GM18499 (cell line): Measurements from ENCODE around the gene GRAMD2B.
"Not testable (repeated sequence)": the region's sequence is repeated elsewhere in the genome, so short reads cannot be mapped to it uniquely, and the experiment has no call there.

ENCODE experiments used
- ATAC-seq: cut with Tn5 transposase; IDR thresholded peaks from one replicate; pipeline ENCODE4 v1.9.1; 2021; ENCODE audit warnings: moderate number of reproducible peaks; ENCODE audit not compliant: insufficient read depth, unreplicated experiment

Gene GRAMD2B

GRCh38 chr5:126503602-126504104, 80.4 kb downstream of the GRAMD2B start:
- ATAC-seq, result no peak

- ATAC-seq, result no peak
Observed at GRCh38 chr5:126506079-126506478, 82.9 kb downstream of the GRAMD2B start.

GRCh38 chr5:126508251-126508961, 85.2 kb downstream of the GRAMD2B start:
- no peak for ATAC-seq

GRCh38 chr5:126508962-126509279, 85.7 kb downstream of the GRAMD2B start:
- no peak for ATAC-seq

- no peak for ATAC-seq
Observed at GRCh38 chr5:126509339-126509738, 86.1 kb downstream of the GRAMD2B start.

GRCh38 chr5:126511961-126512360, 88.8 kb downstream of the GRAMD2B start:
- ATAC-seq, result no peak

- no peak for ATAC-seq
Observed at GRCh38 chr5:126512451-126512850, 89.2 kb downstream of the GRAMD2B start.

GRCh38 chr5:126513302-126513701, 90.1 kb downstream of the GRAMD2B start:
- no peak for ATAC-seq

GRCh38 chr5:126513703-126514102, 90.5 kb downstream of the GRAMD2B start:
- no peak for ATAC-seq

GRCh38 chr5:126514131-126514557, 90.9 kb downstream of the GRAMD2B start:
- ATAC-seq, result no peak

- no peak for ATAC-seq
Observed at GRCh38 chr5:126514558-126515141, 91.4 kb downstream of the GRAMD2B start.

GRCh38 chr5:126515337-126515736, 92.1 kb downstream of the GRAMD2B start:
- no peak for ATAC-seq

GRCh38 chr5:126516133-126516532, 92.9 kb downstream of the GRAMD2B start:
- no peak for ATAC-seq

- ATAC-seq, result no peak
Observed at GRCh38 chr5:126516852-126517251, 93.6 kb downstream of the GRAMD2B start.

- ATAC-seq, result not testable (repeated sequence)
Observed at GRCh38 chr5:126519223-126519622, 96.0 kb downstream of the GRAMD2B start.

- no peak for ATAC-seq
Observed at GRCh38 chr5:126519637-126520592, 96.7 kb downstream of the GRAMD2B start.

GRCh38 chr5:126520593-126520953, 97.4 kb downstream of the GRAMD2B start:
- ATAC-seq, result no peak

- ATAC-seq, result no peak
Observed at GRCh38 chr5:126521130-126521529, 97.9 kb downstream of the GRAMD2B start.

GRCh38 chr5:126523818-126524510, 100.8 kb downstream of the GRAMD2B start:
- ATAC-seq, result no peak

GRCh38 chr5:126525630-126526245, 102.5 kb downstream of the GRAMD2B start:
- ATAC-seq, result no peak
